HepG2 (cell line): ENCODE data around the gene ABCF1. TPM values are rescaled to one million over a fixed set of nuclear protein-coding genes. Genes with fewer than 3 reads are reported as not detected.
A peak's percentile ranks its signal among the peaks of the same experiment; 100 is the strongest.

Experiments used
- CEBPG ChIP-seq: IDR thresholded peaks from 2 replicates; pipeline ENCODE4 v1.6.1; 2016
- DDIT3 ChIP-seq: sonication (generic); formaldehyde crosslinking; IDR thresholded peaks from 2 replicates; pipeline ENCODE4 v1.4.0; 2020; ENCODE audit warnings: mild to moderate bottlenecking, missing genetic modification reagents
- ESRRA ChIP-seq: sonication (generic); formaldehyde crosslinking; IDR thresholded peaks from 2 replicates; pipeline ENCODE4 v1.5.1; 2020; ENCODE audit warnings: mild to moderate bottlenecking, low read depth, missing genetic modification reagents
- HNF1A ChIP-seq, 2 experiments: sonication (generic) in 1 of 2; formaldehyde crosslinking in 1 of 2; IDR thresholded peaks; 2 replicates each; pipeline versions ENCODE4 v1.4.0 to v1.6.1; 2016 to 2020; ENCODE audit warnings: borderline replicate concordance in 1 of 2, low read depth in 1 of 2, mild to moderate bottlenecking in 1 of 2, missing genetic modification reagents in 1 of 2
- NFKB2 ChIP-seq: sonication (generic); formaldehyde crosslinking; IDR thresholded peaks from 2 replicates; pipeline ENCODE4 v1.4.0; 2020; ENCODE audit warnings: missing genetic modification reagents, borderline replicate concordance
- THRA ChIP-seq: sonication (generic); formaldehyde crosslinking; IDR thresholded peaks from 2 replicates; pipeline ENCODE4 v1.4.0; 2020; ENCODE audit warnings: missing genetic modification reagents, borderline replicate concordance
- ZBTB34 ChIP-seq: sonication (generic); formaldehyde crosslinking; IDR thresholded peaks from 2 replicates; pipeline ENCODE4 v1.8.0; 2022; ENCODE audit warnings: mild to moderate bottlenecking, missing genetic modification reagents
- ZNF800 ChIP-seq: sonication (generic); formaldehyde crosslinking; IDR thresholded peaks from 2 replicates; pipeline ENCODE4 v1.4.0; 2020; ENCODE audit warnings: missing genetic modification reagents
- polyA plus RNA-seq, 8 experiments: library from polyadenylated mRNA; depleted of rRNA in 3 of 8; stranded (reverse) in 7 of 8; unstranded in 1 of 8; fragments of >200 nt; fragmentation: Illumina TruSeq in 4 of 8; extraction: Trizol in 4 of 8; gene quantifications; 2 replicates each; pipeline versions ENCODE4 v1.2.1 to v1.2.3, GENCODE V29; 2011 to 2016; ENCODE audit warnings: low read depth in 4 of 8, missing spikeins in 1 of 8, mixed read lengths in 1 of 8; ENCODE audit not compliant: insufficient read depth in 1 of 8
- total RNA-seq, 5 experiments: library from RNA; depleted of rRNA; stranded (reverse); fragments of >200 nt; fragmentation: Illumina TruSeq; extraction: Trizol; gene quantifications; 2 replicates each; pipeline ENCODE4 v1.2.3, GENCODE V29; 2016; ENCODE audit warnings: low read depth in 1 of 5

The ABCF1 gene
- total and polyA plus RNA-seq, 2 of the 13 experiments (the other 11 are each of a cell fraction or from before 2014, with no cell fraction given), result 25.4 to 98.9 TPM

GRCh38 chr6:30626484-30627366, 55.5 kb downstream of the ABCF1 start, which contains the start of gene ATAT1 (continued):
- TF ChIP-seq CEBPG (CRISPR knock-in tag), result no peak
- peak; percentile 48; the same call in 1 of the 2 replicates for TF ChIP-seq ESRRA (CRISPR knock-in tag)
- 0 out of 2 replicates have a peak, but pooled peaks have one; percentile 24 for TF ChIP-seq THRA
- no peak for TF ChIP-seq DDIT3 (CRISPR knock-in tag)
- TF ChIP-seq ZBTB34 (CRISPR knock-in tag), result no peak
- no peak for TF ChIP-seq HNF1A (IDR thresholded peaks at IDR 0.05; ENCODE audit: low read depth)
- peak; percentile 91 for TF ChIP-seq HNF1A (CRISPR knock-in tag; IDR thresholded peaks at IDR 0.05; ENCODE audit: borderline replicate concordance)
- peak; percentile 90; the same call in 1 of the 2 replicates for TF ChIP-seq NFKB2 (CRISPR knock-in tag)
- TF ChIP-seq ZNF800 (CRISPR knock-in tag), result no peak
